GM18505 (cell line): ENCODE results near the gene GRK5.
"Not testable (repeated sequence)": the region's sequence is repeated elsewhere in the genome, so short reads cannot be mapped to it uniquely, and the experiment has no call there.

Source experiments
- ATAC-seq: cut with Tn5 transposase; IDR thresholded peaks from one replicate; pipeline ENCODE4 v1.9.1; 2021; ENCODE audit not compliant: unreplicated experiment
- POLR2A ChIP-seq: IDR thresholded peaks from 4 replicates; pipeline ENCODE4 v1.6.1; 2011; ENCODE audit warnings: borderline replicate concordance; ENCODE audit not compliant: insufficient read depth, insufficient read length; ENCODE audit errors: extremely low read depth

The GRK5 gene

DNA sequence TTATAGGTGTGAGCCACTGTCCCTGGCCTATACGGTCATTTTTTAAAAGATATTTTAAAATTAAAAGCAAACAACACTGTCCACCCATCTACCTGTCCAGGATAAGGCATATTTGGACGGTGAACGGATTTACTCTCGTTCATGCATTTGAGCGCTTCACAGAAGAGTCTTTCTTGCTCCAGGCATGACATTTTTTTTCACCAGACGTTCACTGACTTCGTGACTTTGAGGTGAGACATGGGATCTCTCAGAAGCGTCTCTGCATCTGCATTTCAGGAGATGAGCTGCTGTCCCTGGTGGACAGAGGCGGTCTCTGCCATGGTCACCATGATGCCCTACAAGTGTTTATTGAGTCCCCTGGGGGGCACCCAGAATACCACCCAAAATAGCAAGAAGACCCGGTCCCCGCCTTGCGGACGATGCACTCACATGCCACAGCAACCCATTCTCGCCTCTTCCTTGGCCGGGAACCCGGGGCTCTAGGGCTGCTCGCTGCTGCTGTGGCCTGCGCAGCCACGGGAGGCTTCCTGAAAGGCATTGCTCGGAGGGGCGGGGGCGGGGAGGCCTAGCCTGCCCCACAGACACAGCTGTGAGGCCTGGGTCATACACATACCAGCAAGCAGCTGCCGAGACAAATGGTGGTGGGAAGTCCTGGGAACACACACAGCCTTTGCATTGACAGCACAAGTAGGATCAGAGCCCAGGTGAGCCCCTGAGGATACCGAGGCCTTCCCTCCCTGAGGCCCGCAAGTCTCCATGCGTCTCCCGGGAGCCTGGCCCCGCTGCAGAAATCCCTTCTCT lies 250.8 kb downstream of the GRK5 start:
- no peak for ATAC-seq
- no peak for TF ChIP-seq POLR2A

DNA sequence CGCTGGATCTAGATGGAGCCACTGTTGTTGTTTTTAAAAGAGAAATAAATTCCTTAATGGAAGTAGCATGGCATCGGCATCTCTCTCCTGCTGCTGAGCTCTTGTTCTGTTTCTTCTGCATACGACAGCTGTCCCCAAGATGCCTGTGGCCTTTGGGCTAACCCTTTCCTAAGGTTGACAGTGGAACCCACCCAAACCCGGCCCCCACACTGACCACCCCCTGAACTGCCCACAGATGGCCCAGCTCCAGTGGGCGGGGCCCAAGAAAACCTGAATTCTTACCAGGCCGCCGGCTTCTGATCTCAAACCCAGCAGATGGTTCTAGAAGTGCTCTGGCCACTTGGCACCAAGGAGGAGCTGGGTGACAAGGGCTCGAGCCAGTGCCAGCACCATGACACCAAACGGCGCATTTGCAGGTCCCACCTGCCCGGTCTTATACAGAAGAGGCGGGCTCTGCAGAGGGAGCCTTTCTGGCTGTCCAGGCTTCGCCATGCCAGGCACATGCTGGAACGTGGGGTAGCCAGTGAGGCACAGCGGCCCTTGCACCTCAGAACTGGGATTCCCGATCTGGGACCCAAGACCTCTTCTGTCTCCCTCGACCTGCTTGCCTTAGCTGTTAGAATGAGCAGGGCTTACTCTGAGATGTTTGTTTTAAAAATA lies 252.4 kb downstream of the GRK5 start:
- no peak for ATAC-seq
- TF ChIP-seq POLR2A = no peak

DNA sequence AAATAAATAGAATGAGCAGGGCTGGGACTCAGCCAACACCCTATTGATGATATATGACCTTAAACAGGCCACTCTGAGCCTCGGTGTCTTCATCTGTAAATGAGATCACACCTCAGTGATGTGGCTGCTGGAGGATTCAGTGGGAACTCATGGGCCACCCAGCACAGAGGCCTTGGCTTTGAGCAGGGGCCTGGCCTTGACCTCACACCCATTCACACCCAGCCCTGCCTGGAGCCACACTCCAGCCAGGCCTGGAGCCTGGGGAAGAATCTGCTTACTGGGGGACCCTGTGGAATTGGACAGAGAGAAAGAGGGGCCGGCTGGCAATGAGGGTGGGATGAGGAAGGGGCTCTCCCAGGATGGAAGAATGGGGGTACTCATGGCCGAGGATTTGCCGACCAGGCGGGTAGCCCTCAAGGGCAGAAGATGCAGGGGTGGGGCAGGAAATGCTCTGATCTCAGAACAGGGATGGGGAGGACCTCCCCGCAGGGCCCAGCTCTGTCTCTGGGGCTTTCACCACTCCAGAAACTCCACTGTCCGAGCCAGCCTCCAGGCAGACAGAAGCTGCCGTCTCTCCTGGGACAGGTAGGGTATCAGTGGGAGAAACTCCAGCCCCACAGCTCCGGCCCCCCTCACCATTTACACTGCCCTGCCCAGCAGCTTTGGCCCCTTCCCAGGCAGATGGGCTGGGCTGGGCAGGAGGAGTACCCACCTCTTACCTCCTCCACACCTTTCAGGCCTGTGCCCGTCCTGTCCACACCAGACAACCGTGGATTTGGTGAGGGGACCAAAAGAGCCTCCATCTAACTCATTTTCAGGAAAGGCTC lies 253.2 kb downstream of the GRK5 start:
- no peak for ATAC-seq
- no peak for TF ChIP-seq POLR2A

DNA sequence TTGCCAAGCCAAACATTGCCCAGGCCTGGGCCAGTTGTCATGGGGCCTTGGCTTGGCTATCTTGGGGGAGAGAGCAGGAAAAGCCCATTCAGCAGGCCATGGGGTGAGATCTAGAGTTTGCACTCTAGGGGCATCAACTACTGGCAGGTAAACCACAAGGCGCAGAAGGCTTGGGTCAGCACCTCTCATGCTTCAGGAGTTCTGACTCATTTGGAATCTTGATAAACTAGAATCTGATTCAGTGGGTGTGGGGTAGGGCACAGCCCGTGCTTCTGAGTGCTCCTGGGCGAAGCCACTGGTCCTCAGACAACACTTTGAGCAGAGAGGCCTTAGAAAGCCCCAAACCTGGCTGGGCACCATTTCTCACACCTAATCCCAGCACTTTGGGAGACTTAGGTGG lies 254.0 kb downstream of the GRK5 start:
- peak; percentile 62 for ATAC-seq
- TF ChIP-seq POLR2A = no peak

DNA sequence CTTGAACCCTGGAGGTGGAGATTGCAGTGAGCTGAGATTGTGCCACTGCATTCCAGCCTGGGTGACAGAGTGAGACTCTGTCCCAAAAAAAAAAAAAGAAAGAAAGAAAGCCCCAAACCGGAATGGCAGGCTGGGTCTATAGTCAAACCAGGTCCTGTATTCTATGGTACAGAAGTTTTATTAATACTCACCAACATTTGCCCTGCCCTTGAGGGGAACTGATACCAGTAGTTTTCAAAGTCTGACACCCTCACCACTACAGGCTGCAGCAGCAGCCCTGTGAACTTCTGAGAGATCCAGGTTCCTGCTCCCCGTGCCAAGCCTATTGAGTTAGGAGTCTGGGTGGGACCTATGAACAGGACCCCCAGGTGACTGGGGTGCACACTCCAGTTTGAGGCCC lies 254.6 kb downstream of the GRK5 start:
- no peak for TF ChIP-seq POLR2A
- ATAC-seq = peak; percentile 58

DNA sequence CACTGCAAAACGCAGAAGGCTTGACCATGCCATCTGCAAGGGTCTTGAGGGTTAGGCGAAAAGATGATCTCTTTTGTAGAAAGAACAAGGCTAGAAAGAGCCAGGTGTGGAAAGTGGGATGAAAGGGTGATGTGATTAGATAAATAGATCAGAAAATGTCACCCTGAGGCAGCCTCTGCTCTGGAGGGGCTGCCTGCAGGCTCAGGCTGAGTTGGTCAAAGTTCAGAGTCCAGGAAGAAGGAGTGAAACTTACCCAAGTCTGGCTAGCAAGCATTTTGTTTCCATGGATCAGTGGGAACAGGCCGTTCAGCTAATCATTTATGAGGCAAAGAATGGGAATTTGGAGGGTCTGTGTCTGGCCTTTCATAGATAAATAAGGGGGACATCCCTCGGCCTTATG lies 255.4 kb downstream of the GRK5 start:
- ATAC-seq = no peak

DNA sequence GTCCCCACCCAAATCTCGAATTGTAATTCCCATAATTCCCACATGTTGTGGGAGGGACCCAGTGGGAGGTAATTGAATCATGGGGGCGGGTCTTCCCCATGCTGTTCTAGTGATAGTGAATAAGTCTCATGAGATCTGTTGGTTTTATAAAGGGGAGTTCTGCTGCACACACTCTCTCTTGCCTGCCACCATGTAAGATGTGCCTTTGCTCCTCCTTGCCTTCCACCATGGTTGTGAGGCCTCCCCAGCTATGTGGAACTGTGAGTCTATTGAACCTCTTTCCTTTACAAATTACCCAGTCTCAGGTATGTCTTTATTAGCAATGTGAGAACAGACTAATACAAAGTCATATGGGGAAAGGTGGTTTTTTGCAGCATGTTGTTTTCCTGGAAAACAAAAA lies 255.8 kb downstream of the GRK5 start:
- ATAC-seq = not testable (repeated sequence)

More for the DNA sequence above, 255.4 kb downstream of the GRK5 start:
- no peak for TF ChIP-seq POLR2A

DNA sequence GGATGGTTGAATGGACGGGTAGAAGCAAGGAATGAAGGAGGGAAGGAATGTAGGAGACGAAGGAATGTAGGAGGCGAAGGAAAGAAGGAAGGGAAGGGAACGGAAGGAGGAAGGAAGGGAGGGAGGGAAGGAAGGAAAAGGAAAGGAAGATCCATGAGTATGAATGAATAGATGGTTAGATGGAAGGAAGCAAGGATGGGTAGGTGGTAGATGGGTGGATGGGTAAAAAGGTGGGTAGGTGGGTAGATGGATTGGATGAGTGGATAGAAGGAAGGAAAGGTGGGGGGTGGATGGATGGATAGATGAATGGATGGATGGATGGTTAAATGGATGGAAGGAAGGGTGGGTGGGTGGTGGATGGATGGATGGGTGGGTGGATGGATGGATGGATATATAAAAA lies 257.7 kb downstream of the GRK5 start:
- ATAC-seq = no peak
- TF ChIP-seq POLR2A = no peak

DNA sequence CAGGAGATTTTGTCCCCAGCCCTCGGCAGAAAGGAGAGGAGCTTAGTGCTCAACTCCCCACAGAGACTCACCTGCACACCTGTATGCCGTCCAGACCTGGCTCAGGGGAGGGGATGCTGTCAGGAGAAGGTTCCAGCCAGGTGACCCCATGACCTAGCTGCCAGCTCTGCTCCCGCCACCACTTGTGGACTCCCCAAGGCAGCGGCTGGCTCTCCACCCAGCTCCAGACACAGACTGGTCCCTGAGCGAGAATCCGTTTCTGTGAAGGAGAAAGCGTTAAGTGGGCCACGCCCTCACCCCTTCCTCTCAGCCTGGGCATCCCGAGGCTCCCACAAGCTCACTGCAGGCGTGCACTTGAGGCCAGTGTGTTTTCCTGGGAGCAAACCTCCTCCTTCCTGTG lies 258.7 kb downstream of the GRK5 start:
- TF ChIP-seq POLR2A = no peak
- no peak for ATAC-seq

DNA sequence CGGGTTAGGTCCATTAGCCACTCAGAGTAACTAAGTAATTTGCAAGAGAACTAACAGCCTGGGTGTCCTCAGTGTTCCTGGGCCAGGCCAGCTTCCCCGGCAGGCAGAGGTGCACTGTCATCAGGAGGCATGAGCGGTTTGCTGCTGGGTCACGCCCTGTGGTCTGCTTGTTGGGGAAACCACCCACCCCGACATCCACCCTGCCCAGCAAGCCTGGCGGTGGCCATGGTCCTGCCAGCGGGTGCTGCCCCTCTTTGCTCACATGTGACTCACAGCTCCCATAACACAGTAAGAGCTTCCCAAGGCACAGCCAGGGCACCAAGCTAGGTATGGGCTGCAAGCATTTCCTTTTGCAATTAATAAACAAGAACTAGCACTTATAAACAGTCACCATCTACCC lies 259.3 kb downstream of the GRK5 start:
- TF ChIP-seq POLR2A = no peak
- ATAC-seq = no peak

DNA sequence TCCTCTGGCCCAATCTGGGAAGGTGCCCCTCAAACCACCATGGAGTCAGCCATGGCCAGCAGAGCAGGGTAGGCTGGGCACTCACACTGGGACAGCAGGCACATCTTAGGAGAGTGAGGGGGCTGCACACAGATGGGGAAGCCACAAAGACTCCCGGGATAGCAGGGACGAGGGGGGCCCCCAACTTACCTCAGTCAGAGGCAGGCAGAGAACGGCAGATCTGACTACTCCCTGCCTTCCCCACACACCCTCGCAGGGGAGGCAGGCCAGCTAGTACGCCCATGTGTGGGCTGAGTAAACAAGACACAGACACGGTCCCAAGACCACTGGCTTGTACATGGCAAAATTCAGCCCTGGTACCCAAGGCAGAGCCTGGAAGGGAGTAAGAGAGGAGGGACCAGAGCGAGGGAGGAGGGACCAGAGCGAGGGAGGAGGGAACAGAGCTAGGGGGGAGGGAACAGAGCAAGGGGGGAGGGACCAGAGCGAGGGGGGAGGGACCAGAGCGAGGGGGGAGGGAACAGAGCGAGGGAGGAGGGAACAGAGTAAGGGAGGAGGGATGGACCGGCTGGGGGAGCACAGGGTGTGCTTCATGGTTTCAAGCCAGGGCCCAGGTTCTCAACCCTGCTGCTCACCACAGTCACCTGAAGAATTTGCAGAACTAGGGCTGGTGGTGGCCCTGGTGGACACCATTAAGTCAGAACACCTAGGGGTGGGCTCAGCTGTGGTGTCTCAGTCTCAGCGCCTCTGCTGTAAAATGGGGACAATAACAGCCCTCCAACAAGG lies 261.4 kb downstream of the GRK5 start:
- ATAC-seq = no peak
- TF ChIP-seq POLR2A = no peak

DNA sequence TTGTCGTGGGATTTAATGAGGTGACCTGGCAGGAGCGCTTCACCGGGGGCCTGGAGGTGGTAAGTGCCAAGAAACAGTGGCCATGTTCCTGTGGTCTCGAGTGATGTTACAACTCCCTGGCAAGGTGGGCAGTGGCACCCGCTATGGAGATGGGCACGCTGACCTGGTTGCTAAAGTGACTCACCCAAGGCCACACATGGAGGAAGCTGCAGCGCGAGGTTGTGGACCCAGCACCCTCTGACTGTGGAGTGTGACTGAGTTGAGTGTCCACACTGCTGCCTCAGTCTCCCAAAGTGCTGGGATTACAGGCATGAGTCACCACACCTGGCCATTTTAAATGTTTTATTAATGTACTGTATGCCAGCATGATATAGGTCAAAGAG lies 261.9 kb downstream of the GRK5 start:
- no peak for TF ChIP-seq POLR2A
- no peak for ATAC-seq

DNA sequence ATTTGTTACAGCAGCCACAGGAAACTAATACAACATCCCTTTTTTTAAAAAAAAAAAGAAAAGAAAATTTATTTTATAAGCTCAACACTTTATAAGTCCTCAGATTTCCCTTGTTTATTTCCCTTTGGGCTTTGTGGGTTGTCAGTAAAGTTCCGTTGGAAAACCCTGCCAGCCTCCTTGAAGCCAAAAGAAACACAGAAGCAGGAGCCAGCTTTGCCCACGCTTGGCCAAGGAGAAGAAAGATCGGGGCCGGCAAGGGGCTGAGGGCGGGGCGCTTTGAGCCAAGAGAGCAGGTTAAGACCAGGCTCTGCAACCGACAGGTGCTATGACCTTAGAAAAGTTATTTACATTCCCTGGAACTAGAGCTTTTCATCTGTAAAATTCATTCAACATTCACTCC lies 262.5 kb downstream of the GRK5 start:
- ATAC-seq = no peak
- TF ChIP-seq POLR2A = no peak
